Vagina (tissue), 2 donors: ENCODE measurements around the gene ELOVL1. TPM values are rescaled to one million over a fixed set of nuclear protein-coding genes. Genes with fewer than 3 reads are reported as not detected.

Experiments used
- DNase-seq, 2 donors: peaks; one replicate each; pipeline ENCODE4 v3.0.0-alpha.2; 2017; ENCODE audit errors: extremely low spot score in 2 of 2
- H3K27ac ChIP-seq: fragments of 200-600 bp; sonication (generic); one replicate; pipeline ENCODE4 v1.5.1; 2019
- H3K27me3 ChIP-seq: fragments of 200-600 bp; sonication (generic); one replicate; pipeline ENCODE4 v1.5.1; 2019
- H3K36me3 ChIP-seq, 2 donors: fragments of 200-600 bp; sonication (generic); one replicate each; pipeline ENCODE4 v1.5.1; 2017 to 2019
- H3K4me1 ChIP-seq: fragments of 200-600 bp; sonication (generic); one replicate; pipeline ENCODE4 v1.5.1; 2019
- H3K4me3 ChIP-seq, 2 donors: fragments of 200-600 bp; sonication (generic); 1 replicate in 1 of 2; 2 replicates in 1 of 2; pipeline ENCODE4 v1.5.1; 2016 to 2019
- H3K9me3 ChIP-seq: fragments of 200-600 bp; sonication (generic); one replicate; pipeline ENCODE4 v1.5.1; 2019
- CTCF ChIP-seq, 3 experiments: fragments of 450-650 bp in 2 of 3; fragments of 200-600 bp in 1 of 3; sonication (generic) in 1 of 3; IDR thresholded peaks; one replicate each; pipeline ENCODE4 v1.5.1; 2017 to 2019; ENCODE audit warnings: antibody characterized with exemption in 3 of 3, mild to moderate bottlenecking in 2 of 3, moderate library complexity in 2 of 3
- POLR2A ChIP-seq, 2 donors: fragments of 450-650 bp; IDR thresholded peaks; one replicate each; pipeline ENCODE4 v1.6.1; 2017; ENCODE audit warnings: antibody characterized with exemption in 2 of 2, mild to moderate bottlenecking in 2 of 2, moderate library complexity in 2 of 2
- POLR2AphosphoS5 ChIP-seq, 2 donors: sonication (generic); formaldehyde crosslinking; IDR thresholded peaks; one replicate each; pipeline ENCODE4 v1.9.0; 2017; ENCODE audit warnings: antibody characterized with exemption in 2 of 2, mild to moderate bottlenecking in 2 of 2, low read depth in 1 of 2; ENCODE audit not compliant: insufficient read depth in 1 of 2
- intact Hi-C: fragments of 100-400 bp; cut with DNase I; formaldehyde crosslinking; loops from one replicate; pipeline ENCODE4 v1.15.1; 2023
- total RNA-seq: library from RNA; depleted of rRNA; stranded (reverse); fragments of >200 nt; gene quantifications from one replicate; pipeline ENCODE4 v1.2.3, GENCODE V29; 2016

ELOVL1 gene
- total RNA-seq, 1 donor from 2014 or later, result 62.1 TPM

GRCh38 chr1:43337588-43337987 is 30.2 kb downstream of the ELOVL1 start, which contains the start of gene MPL:
Gene MPL (plus strand): TSS chr1:43337818. CDS start chr1:43337849, 31 bp downstream.
- H3K27ac ChIP-seq, result no peak within 1 kb of the TSS
- H3K4me3 ChIP-seq, result no peak within 1 kb of the TSS
- no peaks in the 10 kb centered on the region for H3K9me3 ChIP-seq
- no peaks in the 10 kb centered on the region for H3K27me3 ChIP-seq
- H3K36me3 ChIP-seq, result no peaks in the 10 kb centered on the region
- intact Hi-C loops, result no loop called here
- H3K4me1 ChIP-seq, result no peaks in the 10 kb centered on the region
- no peak for DNase-seq
- TF ChIP-seq CTCF (IDR thresholded peaks at IDR 0.05), result no peak
- TF ChIP-seq POLR2A (IDR thresholded peaks at IDR 0.05), result no peak
- no peak for TF ChIP-seq POLR2AphosphoS5 (IDR thresholded peaks at IDR 0.05; ENCODE audit: insufficient read depth in 1 of 2, low read depth in 1 of 2)

- no peak overlapping the region for H3K27ac ChIP-seq
- no peaks in the 10 kb centered on the region for H3K36me3 ChIP-seq
- intact Hi-C loops, result no loop called here
- H3K9me3 ChIP-seq, result no peaks in the 10 kb centered on the region
- no peaks in the 10 kb centered on the region for H3K27me3 ChIP-seq
- no peak for TF ChIP-seq CTCF (IDR thresholded peaks at IDR 0.05)
- TF ChIP-seq POLR2AphosphoS5 (IDR thresholded peaks at IDR 0.05; ENCODE audit: insufficient read depth in 1 of 2, low read depth in 1 of 2), result no peak
- TF ChIP-seq POLR2A (IDR thresholded peaks at IDR 0.05), result no peak
- no peak for DNase-seq
- H3K4me1 ChIP-seq, result peaks cover 8% of the 10 kb centered on the region
- no peak overlapping the region for H3K4me3 ChIP-seq
Observed at GRCh38 chr1:43334453-43335205, 33.2 kb downstream of the ELOVL1 start.

GRCh38 chr1:43331688-43332087 is 36.1 kb downstream of the ELOVL1 start:
- H3K4me3 ChIP-seq, result no peak overlapping the region
- TF ChIP-seq POLR2A (IDR thresholded peaks at IDR 0.05) (no peak), POLR2AphosphoS5 (IDR thresholded peaks at IDR 0.05; ENCODE audit: insufficient read depth in 1 of 2, low read depth in 1 of 2) (no peak), CTCF (IDR thresholded peaks at IDR 0.05) (no peak)
- intact Hi-C loops, result no loop called here

GRCh38 chr1:43329995-43330751 is 37.6 kb downstream of the ELOVL1 start:
- Histone ChIP-seq H3K9me3 (no peaks in the 10 kb centered on the region), H3K27me3 (no peaks in the 10 kb centered on the region), H3K27ac (no peak overlapping the region), H3K4me1 (peaks cover 8% of the 10 kb centered on the region), H3K4me3 (no peak overlapping the region), H3K36me3 (no peaks in the 10 kb centered on the region)
- TF ChIP-seq POLR2A (IDR thresholded peaks at IDR 0.05) (no peak), POLR2AphosphoS5 (IDR thresholded peaks at IDR 0.05; ENCODE audit: insufficient read depth in 1 of 2, low read depth in 1 of 2) (no peak), CTCF (IDR thresholded peaks at IDR 0.05) (no peak)
- intact Hi-C loops, result no loop called here
- DNase-seq, result no peak

More at GRCh38 chr1:43331688-43332087, 36.1 kb downstream of the ELOVL1 start:
- Histone ChIP-seq H3K9me3 (no peaks in the 10 kb centered on the region), H3K27ac (no peak overlapping the region), H3K27me3 (no peaks in the 10 kb centered on the region), H3K36me3 (no peaks in the 10 kb centered on the region), H3K4me1 (peaks cover 8% of the 10 kb centered on the region)
- no peak for DNase-seq
